ENCODE results near the gene TBC1D2B. TPM values are rescaled to one million over a fixed set of nuclear protein-coding genes. Genes with fewer than 3 reads are reported as not detected.

TBC1D2B gene
- total RNA-seq = 11.9 TPM
- long read RNA-seq, full-length matches to known transcripts = 17 of 24 reads
- long read RNA-seq, partial matches to known transcripts = 5 of 24 reads
- long read RNA-seq, other reads (novel, unspliced or antisense) = 2 of 24 reads

GRCh38 chr15:78077053-78077870, at the start of gene TBC1D2B:
TBC1D2B (minus strand) TSS chr15:78077711; CDS start chr15:78077652, 59 bp downstream.
- intact Hi-C loops (cut with micrococcal nuclease) = no loop called here
- DNase-seq (peak; percentile 83), ATAC-seq (peak; percentile 76)

DNA sequence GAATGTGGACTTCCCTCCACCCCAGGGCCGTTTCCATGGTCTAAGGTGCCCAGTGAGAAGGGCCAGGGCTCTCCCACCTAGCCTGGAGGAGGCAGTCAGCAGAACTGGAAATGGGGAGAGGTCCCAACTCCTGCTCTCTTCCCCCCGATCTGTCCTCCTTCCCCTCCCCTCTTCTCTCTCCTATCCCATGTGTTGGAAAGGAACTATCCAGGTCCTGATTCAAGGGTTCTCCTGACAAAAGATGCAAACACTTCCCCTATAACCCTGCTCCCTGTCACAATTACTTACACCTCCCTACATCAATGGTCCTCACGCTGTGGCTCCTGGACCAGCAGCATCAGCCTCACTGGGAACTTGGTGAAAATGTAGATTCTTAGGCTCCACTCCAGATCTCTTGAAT, 47.8 kb upstream of the TBC1D2B start:
- ATAC-seq = no peak
- intact Hi-C loops (cut with micrococcal nuclease) = no loop called here
- no peak for DNase-seq

- ATAC-seq = peak; percentile 41
- intact Hi-C loops (cut with micrococcal nuclease) = no loop called here
Observed at GRCh38 chr15:78120523-78120922, 43.0 kb upstream of the TBC1D2B start.

GRCh38 chr15:78112551-78112950, 35.0 kb upstream of the TBC1D2B start:
- DNase-seq = no peak
- ATAC-seq = no peak
- intact Hi-C loops (cut with micrococcal nuclease) = loop anchor here (5.0 to 10.0 kb wide), 3 partner anchors 85 to 312 kb away; no protein-coding TSS in a partner anchor

More at GRCh38 chr15:78120523-78120922, 43.0 kb upstream of the TBC1D2B start:
- no peak for DNase-seq

DNA sequence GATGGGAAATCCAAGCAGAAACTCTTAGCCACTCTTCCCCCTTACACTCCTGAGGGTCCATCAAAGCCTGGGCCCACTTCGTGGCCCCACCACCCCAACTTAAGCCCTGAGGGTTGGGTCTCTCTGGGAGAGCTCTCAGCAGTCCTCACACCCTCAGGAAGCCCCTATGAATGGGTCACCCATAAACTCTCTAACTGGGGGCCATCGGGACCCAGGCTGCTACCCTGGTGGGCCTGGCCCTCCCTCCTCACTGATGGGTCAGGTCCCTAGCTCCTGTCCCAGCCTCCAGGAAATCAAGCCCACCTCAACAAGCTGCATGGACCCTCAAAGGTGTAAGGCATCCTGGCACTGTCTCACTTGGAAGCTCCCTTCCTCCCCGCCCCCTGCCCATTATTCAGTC, 34.3 kb upstream of the TBC1D2B start:
- ATAC-seq (no peak), DNase-seq (no peak)
- intact Hi-C loops (cut with micrococcal nuclease) = loop anchor here (5.0 to 10.0 kb wide), 3 partner anchors 86 to 313 kb away; no protein-coding TSS in a partner anchor

GRCh38 chr15:78110916-78111475, 33.5 kb upstream of the TBC1D2B start:
- DNase-seq = no peak
- ATAC-seq = no peak
- intact Hi-C loops (cut with micrococcal nuclease) = loop anchor here (5.0 to 10.0 kb wide), 3 partner anchors 86 to 314 kb away; no protein-coding TSS in a partner anchor

DNA sequence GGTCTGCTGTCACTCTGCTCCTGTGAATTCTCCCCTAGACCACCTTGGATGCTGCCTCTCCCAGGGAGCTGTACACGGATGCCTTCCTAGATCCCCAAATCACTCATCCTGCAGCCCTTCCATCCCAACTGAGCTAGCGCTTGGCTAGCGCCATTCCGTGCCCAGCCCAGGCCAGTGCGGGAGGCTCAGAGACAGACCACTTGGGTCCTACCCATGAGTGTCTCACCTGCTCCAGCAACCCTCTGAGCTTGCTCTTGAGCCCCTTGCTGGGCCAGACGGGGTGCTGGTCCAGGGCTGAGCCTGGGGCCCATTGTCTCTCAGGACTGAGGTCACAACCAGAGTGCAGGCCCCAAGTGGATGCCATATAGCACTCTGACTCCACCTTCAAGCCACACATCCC, 32.6 kb upstream of the TBC1D2B start:
- DNase-seq (no peak), ATAC-seq (no peak)
- intact Hi-C loops (cut with micrococcal nuclease) = loop anchor here (5.0 to 10.0 kb wide), 3 partner anchors 87 to 315 kb away; no protein-coding TSS in a partner anchor

DNA sequence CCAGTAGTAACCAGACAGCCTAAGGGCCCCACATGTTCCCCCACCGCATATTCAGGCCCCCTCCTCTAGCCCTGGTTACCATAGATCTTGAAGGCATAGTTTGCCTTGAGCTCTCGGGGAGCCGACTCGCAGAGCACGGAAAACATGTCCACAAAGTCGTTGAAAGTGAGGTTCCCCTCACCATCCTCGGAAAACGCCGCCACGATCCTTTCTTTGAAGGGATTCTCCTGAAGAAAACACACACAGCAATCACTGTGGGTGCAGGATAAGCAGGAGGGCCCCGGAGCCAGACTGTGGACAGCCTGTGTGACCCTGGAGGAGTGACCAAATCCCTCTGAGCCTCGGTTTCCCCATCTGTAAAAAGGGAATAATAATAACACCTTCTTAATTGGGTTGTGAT, 31.6 kb upstream of the TBC1D2B start:
- ATAC-seq (no peak), DNase-seq (no peak)
- intact Hi-C loops (cut with micrococcal nuclease) = loop anchor here (5.0 kb wide), 1 partner anchor 142 kb away; no protein-coding TSS in a partner anchor

DNA sequence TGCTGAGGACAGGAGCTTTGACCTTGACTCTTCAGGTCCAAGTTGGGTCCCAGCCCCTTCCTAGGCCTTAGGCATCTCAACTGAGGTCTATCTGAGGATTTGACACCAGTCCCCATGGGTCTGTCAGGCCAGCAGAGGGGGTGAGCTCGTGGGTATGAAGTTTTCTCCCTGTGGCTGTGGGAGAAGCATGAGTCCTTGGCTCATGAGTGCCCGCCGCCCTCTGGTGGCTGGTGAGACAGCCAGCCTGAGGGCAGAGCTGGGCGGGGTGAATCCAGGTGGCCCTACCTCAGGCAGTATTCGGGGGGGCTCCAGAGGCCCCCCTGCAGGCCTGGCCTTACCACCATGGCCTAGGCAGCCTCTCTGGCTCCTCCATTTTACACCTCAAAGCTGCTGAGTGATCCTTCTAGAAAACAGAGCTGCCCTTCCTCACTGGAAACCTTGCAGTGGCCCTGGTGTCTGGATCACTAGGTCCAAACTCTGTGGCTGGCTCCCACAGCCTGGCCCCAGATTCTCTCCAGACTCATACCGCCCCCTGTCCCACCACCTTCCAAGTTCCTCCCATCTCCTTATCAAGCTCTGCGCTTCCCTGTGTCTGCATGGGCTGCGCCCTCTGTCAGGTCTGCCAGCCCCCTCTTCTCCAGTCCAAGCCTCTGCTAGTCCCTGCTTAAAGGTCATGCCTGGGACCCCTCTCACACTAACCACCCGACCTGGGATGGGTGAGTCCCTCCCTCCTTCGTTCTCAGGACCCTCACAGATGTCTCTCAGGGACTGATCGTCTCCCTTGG, 31.0 kb upstream of the TBC1D2B start:
- intact Hi-C loops (cut with micrococcal nuclease) = loop anchor here (5.0 kb wide), 1 partner anchor 141 kb away; no protein-coding TSS in a partner anchor
- peak; percentile 91 for ATAC-seq
- DNase-seq = peak; percentile 92

GRCh38 chr15:78107471-78107870, 30.0 kb upstream of the TBC1D2B start:
- DNase-seq (no peak), ATAC-seq (no peak)
- intact Hi-C loops (cut with micrococcal nuclease) = loop anchor here (5.0 kb wide), 1 partner anchor 140 kb away; no protein-coding TSS in a partner anchor

DNA sequence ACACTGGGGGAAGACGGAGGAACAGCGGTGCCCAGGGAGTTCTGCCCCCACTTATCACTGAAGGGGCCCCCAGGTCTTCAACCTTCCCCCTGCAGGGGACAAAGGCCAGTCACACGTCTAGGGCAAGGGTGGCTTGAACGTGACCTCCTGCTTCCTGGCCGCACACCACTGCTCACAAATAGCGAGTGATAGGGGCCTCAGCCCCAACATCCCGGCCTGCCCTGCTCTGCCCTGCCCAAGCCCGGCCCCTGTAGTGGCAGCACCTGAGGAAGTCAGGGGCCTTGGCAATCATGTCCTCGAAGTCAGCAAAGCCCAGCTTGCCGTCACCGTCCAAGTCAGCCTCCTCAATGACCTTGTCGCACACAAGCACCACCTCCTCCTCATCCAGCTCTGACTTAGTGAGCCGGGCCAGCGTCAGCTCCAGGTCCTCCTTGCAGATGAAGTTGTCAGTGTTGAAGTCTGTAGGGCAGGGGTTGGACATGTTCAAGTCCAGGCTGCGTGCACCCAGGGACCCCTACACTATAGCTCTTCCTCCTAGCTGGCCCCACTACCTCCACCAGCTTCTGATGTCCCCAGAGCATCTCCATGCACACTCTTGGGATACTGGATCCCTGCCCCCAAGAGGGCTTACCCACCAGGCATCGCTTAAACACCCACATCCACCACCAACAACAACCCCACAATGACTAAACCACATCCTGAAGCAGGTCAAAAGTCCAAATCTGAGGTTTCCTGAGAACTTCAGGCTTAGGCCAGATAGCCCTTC, 28.1 kb upstream of the TBC1D2B start:
- no peak for DNase-seq
- no peak for ATAC-seq
- intact Hi-C loops (cut with micrococcal nuclease) = loop anchor here (5.0 kb wide), 1 partner anchor 138 kb away; no protein-coding TSS in a partner anchor

- no peak for ATAC-seq
Observed at GRCh38 chr15:78104566-78105475, 27.3 kb upstream of the TBC1D2B start.

GRCh38 chr15:78104119-78104479, 26.6 kb upstream of the TBC1D2B start:
- no peak for ATAC-seq
- intact Hi-C loops (cut with micrococcal nuclease) = no loop called here
- DNase-seq = no peak

More at GRCh38 chr15:78104566-78105475, 27.3 kb upstream of the TBC1D2B start:
- no peak for DNase-seq
- intact Hi-C loops (cut with micrococcal nuclease) = loop anchor here (5.0 kb wide), 1 partner anchor 138 kb away; no protein-coding TSS in a partner anchor

DNA sequence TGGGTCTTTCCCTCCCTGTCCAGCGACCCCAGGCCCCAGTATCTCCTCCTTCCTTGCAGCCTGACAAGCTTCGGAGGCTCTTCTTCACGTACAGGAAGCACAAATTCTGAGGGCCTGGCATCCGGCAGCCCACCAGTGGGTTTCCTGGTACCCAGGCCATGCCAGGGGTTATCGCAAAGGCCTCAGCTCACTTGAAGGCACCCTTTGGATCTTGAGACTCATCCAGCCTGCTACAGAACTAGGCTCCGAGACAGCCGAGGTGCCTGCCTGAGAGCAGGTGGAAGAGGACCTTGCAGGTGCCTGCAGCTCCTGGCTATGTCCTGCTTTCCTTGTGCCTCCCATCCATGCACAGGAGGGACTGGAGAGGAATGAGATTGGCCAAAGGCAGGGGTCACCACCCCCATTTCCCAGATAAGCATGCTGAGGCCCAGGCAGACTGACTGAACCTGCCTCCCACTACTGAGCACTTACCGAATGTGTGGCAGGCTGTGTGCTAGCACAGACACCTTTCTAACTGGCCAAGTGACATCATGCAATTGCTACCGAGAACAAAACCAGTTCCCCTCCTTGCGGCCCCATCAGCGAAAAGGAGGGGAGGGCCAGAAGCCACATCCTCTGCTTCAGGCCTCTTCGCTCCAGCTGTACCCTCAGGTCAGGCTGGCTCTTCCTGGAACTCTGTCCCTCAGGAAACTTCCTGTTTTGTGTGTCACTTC, 26.1 kb upstream of the TBC1D2B start:
- ATAC-seq = peak; percentile 12
- intact Hi-C loops (cut with micrococcal nuclease) = no loop called here

GRCh38 chr15:78102741-78103140, 25.2 kb upstream of the TBC1D2B start:
- DNase-seq (no peak), ATAC-seq (no peak)
- intact Hi-C loops (cut with micrococcal nuclease) = no loop called here

More for the DNA sequence above, 26.1 kb upstream of the TBC1D2B start:
- peak; percentile 42 for DNase-seq

- no peak for DNase-seq
- intact Hi-C loops (cut with micrococcal nuclease) = no loop called here
- ATAC-seq = no peak
Observed at GRCh38 chr15:78102211-78102610, 24.7 kb upstream of the TBC1D2B start.

Measured in left ventricle myocardium superior (tissue), 1 donor.